Omental fat pad (tissue), 4 donors: Measurements from ENCODE around the gene SIRT3. TPM values are rescaled to one million over a fixed set of nuclear protein-coding genes. Genes with fewer than 3 reads are reported as not detected.

Source experiments
- ATAC-seq: fragments of 150-250 bp; one replicate; pipeline ENCODE4 v1.9.1; 2016; ENCODE audit warnings: mild to moderate bottlenecking, moderate library complexity; ENCODE audit not compliant: low FRiP score
- DNase-seq: peaks from one replicate; pipeline ENCODE4 v3.0.0-alpha.2; 2019; ENCODE audit warnings: low spot score
- total RNA-seq, 4 donors: library from RNA; depleted of rRNA; stranded (reverse); fragments of >200 nt; gene quantifications; one replicate each; pipeline ENCODE4 v1.1.0, GENCODE V29; 2016
- TF ChIP-seq, protein P1 (sequence below), 3 donors: fragments of 450-650 bp; IDR thresholded peaks; one replicate each; pipeline ENCODE4 v1.5.1; 2016 to 2017; ENCODE audit warnings: antibody characterized with exemption in 3 of 3, mild to moderate bottlenecking in 3 of 3, moderate library complexity in 2 of 3

SIRT3 gene
- total RNA-seq, 4 donors from 2014 or later: 6.8 to 19.2 (median 12.2) TPM

DNA sequence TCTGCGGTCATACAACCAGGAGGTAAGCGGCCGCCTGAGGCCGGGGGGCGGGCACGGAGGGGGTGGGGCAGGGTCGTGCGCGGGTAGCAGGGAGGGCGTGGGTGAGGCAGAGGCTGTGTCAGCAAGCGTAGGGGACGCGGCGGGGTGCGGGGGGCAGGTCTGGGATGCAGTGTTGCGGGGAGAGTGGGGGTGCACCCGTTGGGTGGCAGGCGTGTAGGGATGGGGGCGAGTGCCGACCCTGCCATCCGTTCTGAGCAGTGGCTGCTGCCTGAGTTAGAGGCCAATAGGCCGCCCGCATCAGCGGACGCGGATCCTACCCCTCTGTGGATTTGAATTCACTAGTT is 27.3 kb downstream of the SIRT3 start:
- ATAC-seq (no peak), DNase-seq (no peak)
- TF ChIP-seq, protein P1, sequence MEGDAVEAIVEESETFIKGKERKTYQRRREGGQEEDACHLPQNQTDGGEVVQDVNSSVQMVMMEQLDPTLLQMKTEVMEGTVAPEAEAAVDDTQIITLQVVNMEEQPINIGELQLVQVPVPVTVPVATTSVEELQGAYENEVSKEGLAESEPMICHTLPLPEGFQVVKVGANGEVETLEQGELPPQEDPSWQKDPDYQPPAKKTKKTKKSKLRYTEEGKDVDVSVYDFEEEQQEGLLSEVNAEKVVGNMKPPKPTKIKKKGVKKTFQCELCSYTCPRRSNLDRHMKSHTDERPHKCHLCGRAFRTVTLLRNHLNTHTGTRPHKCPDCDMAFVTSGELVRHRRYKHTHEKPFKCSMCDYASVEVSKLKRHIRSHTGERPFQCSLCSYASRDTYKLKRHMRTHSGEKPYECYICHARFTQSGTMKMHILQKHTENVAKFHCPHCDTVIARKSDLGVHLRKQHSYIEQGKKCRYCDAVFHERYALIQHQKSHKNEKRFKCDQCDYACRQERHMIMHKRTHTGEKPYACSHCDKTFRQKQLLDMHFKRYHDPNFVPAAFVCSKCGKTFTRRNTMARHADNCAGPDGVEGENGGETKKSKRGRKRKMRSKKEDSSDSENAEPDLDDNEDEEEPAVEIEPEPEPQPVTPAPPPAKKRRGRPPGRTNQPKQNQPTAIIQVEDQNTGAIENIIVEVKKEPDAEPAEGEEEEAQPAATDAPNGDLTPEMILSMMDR (IDR thresholded peaks at IDR 0.05): no peak

DNA sequence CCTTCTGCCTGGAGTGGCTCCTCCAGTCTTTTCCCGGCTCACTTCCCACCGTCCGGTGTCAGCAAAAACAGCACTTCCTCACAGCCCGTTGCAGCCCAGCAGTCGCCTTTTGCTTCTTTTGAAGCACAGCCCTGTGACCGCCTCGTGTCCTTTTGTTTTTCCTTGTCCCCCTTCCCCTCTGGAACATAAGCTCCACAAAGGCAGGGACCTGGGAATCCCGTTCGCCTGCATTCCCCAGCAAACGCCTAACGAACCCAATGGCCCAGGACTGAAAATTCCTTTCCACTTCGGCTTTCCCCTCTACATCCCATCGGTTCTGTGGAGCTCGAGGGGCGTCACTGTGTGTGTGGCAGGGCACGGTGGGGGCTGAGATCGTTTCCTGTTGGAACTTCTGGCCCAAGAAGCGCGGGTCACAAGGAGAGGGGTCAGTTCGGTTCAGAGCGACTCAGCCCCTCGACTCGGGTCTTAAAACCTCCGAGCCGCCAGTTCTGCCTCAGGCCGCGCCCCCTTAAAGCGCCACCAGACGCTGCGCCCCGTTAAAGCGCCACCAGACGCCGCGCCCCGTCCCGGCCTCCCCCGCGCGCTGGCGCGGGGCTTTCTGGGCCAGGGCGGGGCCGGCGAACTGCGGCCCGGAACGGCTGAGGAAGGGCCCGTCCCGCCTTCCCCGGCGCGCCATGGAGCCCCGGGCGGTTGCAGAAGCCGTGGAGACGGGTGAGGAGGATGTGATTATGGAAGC is 27.8 kb downstream of the SIRT3 start:
- TF ChIP-seq, protein P1 (IDR thresholded peaks at IDR 0.05): no peak
- DNase-seq: no peak
- ATAC-seq: peak; percentile 50

DNA sequence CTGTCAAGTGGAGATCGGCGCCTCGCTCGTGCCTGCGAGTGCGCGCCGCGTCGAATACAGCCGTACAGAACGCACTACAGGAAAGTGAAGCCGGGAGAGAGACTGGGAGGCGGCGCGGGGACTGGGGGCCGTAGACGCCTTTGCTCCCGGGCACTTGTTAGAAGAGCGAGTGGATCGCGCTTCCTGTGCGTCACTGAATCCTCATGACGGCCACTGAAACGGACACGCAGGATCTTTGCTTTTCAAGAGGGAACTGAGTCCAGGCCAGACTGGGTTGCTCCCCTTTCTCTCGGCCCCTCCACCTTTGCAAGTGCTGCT is 28.3 kb downstream of the SIRT3 start:
- ATAC-seq (no peak), DNase-seq (no peak)
- TF ChIP-seq, protein P1 (IDR thresholded peaks at IDR 0.05): no peak

DNA sequence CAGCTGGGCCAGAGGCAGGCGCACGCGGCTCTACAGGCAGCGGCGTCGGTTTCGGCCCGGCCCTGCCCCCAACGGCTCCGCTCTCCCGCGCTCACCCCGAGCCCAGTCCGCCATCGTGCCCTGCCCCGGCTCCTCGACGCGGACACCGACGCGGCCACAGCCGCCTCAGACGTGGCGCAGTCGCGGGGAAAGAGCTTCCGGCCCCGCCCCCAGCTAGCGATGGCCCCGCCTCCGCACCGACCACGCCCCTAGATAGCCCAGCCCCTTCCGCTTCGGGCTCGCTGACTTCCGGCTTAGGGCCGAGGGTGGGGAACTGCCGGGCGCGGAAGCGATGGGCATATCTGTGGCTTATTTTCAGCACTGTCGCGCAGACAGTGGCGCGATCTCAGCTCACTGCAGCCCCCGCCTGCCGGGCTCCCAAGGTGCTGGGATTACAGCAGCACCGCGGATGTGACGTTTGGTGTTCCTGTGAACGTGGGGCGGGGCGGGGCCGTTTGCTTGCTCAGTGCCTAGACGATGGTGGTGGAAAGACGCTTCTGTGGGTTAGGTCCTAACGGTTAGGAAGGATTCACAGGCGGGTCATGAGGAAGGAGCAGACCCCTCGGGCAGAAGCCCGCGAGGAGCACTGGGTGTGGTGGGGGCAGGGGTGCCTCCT is 28.8 kb downstream of the SIRT3 start, which contains the start of the genes BET1L and RIC8A:
Gene BET1L, minus strand, starts transcription at position 192 of the 655 bp plus-strand sequence. Its CDS starts 78 bp downstream, at position 114.
Gene RIC8A, plus strand, starts transcription at position 501 of the 655 bp plus-strand sequence. CDS start 1,147 bp downstream, outside the sequence.
- TF ChIP-seq, protein P1 (IDR thresholded peaks at IDR 0.05): no peak
- DNase-seq (peak; percentile 81), ATAC-seq (peak; percentile 91)

DNA sequence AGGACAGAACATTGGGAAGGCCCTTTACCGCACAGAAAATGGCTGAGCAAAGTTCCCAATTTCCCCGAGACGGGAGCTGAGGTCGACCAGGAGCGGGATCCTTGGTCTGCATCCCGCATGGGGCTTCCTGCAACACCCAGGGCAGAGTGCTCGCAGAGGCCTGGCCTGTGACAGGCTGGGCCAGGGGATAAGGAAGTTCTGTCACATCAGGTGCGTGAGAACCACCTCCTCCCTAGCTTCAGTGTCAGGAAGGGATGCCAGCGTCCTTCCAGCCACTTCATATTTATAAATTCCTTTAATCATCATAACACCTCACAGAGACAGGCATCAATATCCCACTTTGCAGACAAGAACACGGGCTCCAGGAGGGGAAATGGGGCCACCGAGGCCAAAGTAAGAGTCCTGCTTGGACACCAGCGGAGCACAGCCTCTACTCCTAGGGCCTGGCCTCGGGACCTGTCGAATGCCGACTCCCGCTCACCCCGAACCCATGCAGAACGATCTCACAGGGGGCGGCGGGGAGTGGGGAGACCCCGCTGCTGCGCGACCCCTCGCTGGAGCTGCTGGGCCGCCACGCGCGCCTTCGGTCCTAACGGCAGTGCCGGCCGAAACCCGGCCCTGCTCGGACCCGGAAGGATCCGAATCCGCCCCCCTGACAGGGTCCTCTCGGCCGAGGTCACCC is 29.5 kb downstream of the SIRT3 start:
- ATAC-seq (no peak), DNase-seq (no peak)
- TF ChIP-seq, protein P1 (IDR thresholded peaks at IDR 0.05): no peak

DNA sequence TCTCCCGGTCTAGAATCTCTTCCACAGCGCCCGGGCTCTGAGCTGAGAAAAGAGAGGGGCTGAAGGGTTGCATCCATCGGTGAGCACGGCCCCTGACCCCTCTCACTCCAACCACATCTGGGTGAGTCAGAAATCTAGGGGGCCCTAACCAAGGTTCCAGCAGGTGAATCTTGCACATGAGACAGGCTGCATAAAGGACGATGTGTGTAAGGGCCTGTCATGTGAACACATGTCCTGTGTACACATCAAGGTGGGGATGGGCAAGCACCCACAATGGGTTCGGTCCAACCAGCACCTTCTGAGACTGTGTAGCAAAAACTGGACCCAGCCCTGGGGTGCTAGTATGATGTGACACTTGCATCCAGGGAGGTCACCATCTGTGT is 30.1 kb downstream of the SIRT3 start:
- no peak for ATAC-seq
- TF ChIP-seq, protein P1 (IDR thresholded peaks at IDR 0.05): no peak
- no peak for DNase-seq
